22Rv1 (cell line): ENCODE data around the gene NFATC3.
A peak's percentile ranks its signal among the peaks of the same experiment; 100 is the strongest.

Experiments
- CTCF ChIP-seq: fragments of 450-650 bp; IDR thresholded peaks from 2 replicates; pipeline ENCODE4 v1.5.1; 2017; ENCODE audit warnings: mild to moderate bottlenecking
- ZFX ChIP-seq: fragments of 450-650 bp; IDR thresholded peaks from 2 replicates; pipeline ENCODE4 v1.6.1; 2017; ENCODE audit warnings: antibody characterized with exemption, borderline replicate concordance

GRCh38 chr16:68093816-68094613 is 8.8 kb downstream of the NFATC3 start:
- TF ChIP-seq CTCF = peak; percentile 44
- TF ChIP-seq ZFX = no peak
